Mesodermal cell (in vitro differentiated cells): Measurements from ENCODE around the gene IQCK.
"Not testable (repeated sequence)": the region's sequence is repeated elsewhere in the genome, so short reads cannot be mapped to it uniquely, and the experiment has no call there.

Experiments used
- H3K27ac ChIP-seq: 2 replicates; pipeline ENCODE4 v1.7.0; 2013; ENCODE audit warnings: mild to moderate bottlenecking, low read depth, low read length, moderate library complexity; ENCODE audit not compliant: severe bottlenecking
- H3K36me3 ChIP-seq: 2 replicates; pipeline ENCODE4 v1.7.1; 2013; ENCODE audit warnings: mild to moderate bottlenecking, low read length, moderate library complexity; ENCODE audit not compliant: control insufficient read depth, insufficient read depth
- H3K4me1 ChIP-seq: one replicate; pipeline ENCODE4 v1.7.1; 2013; ENCODE audit warnings: mild to moderate bottlenecking, low read length; ENCODE audit not compliant: insufficient read depth, control insufficient read depth, poor library complexity, severe bottlenecking
- H3K4me3 ChIP-seq: 2 replicates; pipeline ENCODE4 v1.7.0; 2013; ENCODE audit warnings: low read length, control low read depth, mild to moderate bottlenecking; ENCODE audit not compliant: insufficient read depth, poor library complexity, severe bottlenecking; ENCODE audit errors: extremely low read depth
- H3K9me3 ChIP-seq: 2 replicates; pipeline ENCODE4 v1.7.1; 2013; ENCODE audit warnings: mild to moderate bottlenecking, low read length, moderate library complexity; ENCODE audit not compliant: control insufficient read depth
- WGBS, 2 experiments: methylation state at CpG; one replicate each; pipeline ENCODE4 v1.1.5; 2013; ENCODE audit warnings: missing lambda C conversion rate in 2 of 2; ENCODE audit not compliant: insufficient coverage in 2 of 2; 5-methylcytosine and 5-hydroxymethylcytosine counted together

Gene IQCK

GRCh38 chr16:19709381-19710136 is 8.5 kb upstream of the IQCK start:
- H3K36me3 ChIP-seq, result peaks cover 80% of the 10 kb centered on the region
- 94 to 97% methylated on average over 18 to 22 of the region's 22 CpGs for WGBS, 2 experiments

GRCh38 chr16:19710191-19710908 is 7.7 kb upstream of the IQCK start:
- Histone ChIP-seq H3K4me3 (no peak overlapping the region), H3K27ac (peak overlapping the region; percentile 73), H3K4me1 (peaks cover 17% of the 10 kb centered on the region), H3K9me3 (no peaks in the 10 kb centered on the region), H3K36me3 (peaks cover 80% of the 10 kb centered on the region)
- WGBS, 2 experiments, result 80 to 86% methylated on average over 19 to 20 of the region's 23 CpGs

More at GRCh38 chr16:19709381-19710136, 8.5 kb upstream of the IQCK start:
- H3K4me1 ChIP-seq, result peaks cover 25% of the 10 kb centered on the region
- H3K27ac ChIP-seq, result peak overlapping the region; percentile 73
- H3K9me3 ChIP-seq, result no peaks in the 10 kb centered on the region
- no peak overlapping the region for H3K4me3 ChIP-seq

DNA sequence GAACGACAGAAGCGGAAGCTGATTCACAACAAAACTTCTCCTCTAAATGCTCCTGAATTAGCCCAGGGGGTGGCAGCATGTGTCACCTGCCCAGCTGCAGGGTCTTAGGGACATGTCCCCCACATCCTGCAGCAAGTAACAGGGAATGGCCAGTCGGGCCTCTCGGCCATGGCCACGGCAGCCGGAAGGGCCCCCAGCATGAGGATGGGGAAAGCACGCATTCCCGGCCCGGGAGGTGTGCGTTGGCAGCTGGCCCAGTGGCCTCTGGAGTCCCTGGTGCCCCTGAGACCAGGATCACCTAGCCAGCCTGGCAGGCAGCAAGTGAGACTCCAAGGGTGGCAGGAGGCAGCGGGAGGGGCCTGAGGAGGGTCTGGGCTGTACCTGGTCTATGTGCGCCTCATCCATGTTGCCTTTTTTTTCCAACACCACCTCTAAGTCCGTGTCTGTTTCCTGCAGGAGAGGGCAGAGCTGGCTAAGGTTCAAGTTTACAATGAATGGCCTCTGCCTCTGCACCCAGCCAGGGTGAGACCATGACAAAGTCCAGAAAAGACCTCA is 7.0 kb upstream of the IQCK start:
- H3K4me1 ChIP-seq, result peaks cover 16% of the 10 kb centered on the region
- H3K9me3 ChIP-seq, result no peaks in the 10 kb centered on the region
- WGBS, 2 experiments, result 77 to 79% methylated on average over 11 of the region's 13 CpGs
- H3K4me3 ChIP-seq, result no peak overlapping the region
- no peak overlapping the region for H3K27ac ChIP-seq
- H3K36me3 ChIP-seq, result peaks cover 76% of the 10 kb centered on the region

GRCh38 chr16:19711643-19712042 is 6.4 kb upstream of the IQCK start:
- H3K4me3 ChIP-seq, result no peak overlapping the region
- peaks cover 16% of the 10 kb centered on the region for H3K4me1 ChIP-seq
- WGBS, 2 experiments, result 92 to 97% methylated on average over 10 to 12 of the region's 12 CpGs
- no peak overlapping the region for H3K27ac ChIP-seq
- peaks cover 70% of the 10 kb centered on the region for H3K36me3 ChIP-seq
- H3K9me3 ChIP-seq, result no peaks in the 10 kb centered on the region

GRCh38 chr16:19712418-19713058 is 5.5 kb upstream of the IQCK start:
- Histone ChIP-seq H3K27ac (no peak overlapping the region), H3K4me3 (no peak overlapping the region), H3K36me3 (peaks cover 63% of the 10 kb centered on the region), H3K4me1 (peaks cover 16% of the 10 kb centered on the region), H3K9me3 (no peaks in the 10 kb centered on the region)
- 94 to 96% methylated on average over 7 to 9 of the region's 11 CpGs for WGBS, 2 experiments

DNA sequence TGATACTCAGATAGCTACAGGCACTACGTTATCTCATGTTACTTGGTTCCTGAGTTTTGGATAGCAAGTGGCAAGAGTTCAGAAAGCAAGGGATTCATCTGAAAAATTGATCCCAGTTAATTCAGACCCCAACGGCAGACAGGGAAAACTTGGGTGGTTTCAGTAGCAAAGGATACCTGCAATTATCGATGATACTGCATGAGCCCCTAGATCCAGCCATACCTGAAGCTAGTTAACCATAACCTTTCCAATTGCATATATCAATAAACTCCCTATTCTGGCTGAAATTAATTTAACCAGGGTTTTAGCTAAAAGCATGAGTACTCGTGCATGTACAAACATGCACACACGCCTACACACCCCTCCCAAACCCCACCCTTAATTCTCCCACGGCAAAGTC is 4.4 kb upstream of the IQCK start:
- Histone ChIP-seq H3K9me3 (no peaks in the 10 kb centered on the region), H3K36me3 (peaks cover 55% of the 10 kb centered on the region), H3K4me1 (peaks cover 7% of the 10 kb centered on the region), H3K4me3 (no peak overlapping the region), H3K27ac (no peak overlapping the region)
- WGBS, 2 experiments, result 90 to 96% methylated on average over 6 of the region's 6 CpGs

DNA sequence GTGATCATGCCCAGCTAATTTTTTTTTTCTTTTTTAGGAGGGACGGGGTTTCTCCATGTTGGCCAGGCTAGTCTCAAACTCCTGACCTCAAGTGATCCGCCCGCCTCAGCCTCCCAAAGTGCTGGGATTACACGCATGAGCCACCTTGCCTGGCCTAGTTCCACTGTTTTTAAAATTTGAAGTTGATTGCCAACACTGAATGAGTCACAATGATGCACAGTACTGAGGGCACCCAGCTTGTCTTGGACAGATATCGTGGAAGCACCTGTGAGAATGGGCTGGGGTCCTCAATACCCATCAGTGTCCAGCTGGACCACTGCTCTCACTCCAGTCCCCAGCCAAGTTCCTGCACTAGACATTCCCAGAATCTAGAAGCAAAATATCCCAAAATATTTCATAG is 2.5 kb upstream of the IQCK start:
- no peaks in the 10 kb centered on the region for H3K9me3 ChIP-seq
- no peak overlapping the region for H3K4me3 ChIP-seq
- H3K27ac ChIP-seq, result no peak overlapping the region
- 87 to 100% methylated on average over 4 to 5 of the region's 5 CpGs for WGBS, 2 experiments
- peaks cover 44% of the 10 kb centered on the region for H3K36me3 ChIP-seq
- no peaks in the 10 kb centered on the region for H3K4me1 ChIP-seq

GRCh38 chr16:19716183-19716582 is 1.9 kb upstream of the IQCK start:
- Histone ChIP-seq H3K27ac (no peak overlapping the region), H3K4me3 (no peak overlapping the region), H3K9me3 (no peaks in the 10 kb centered on the region), H3K4me1 (no peaks in the 10 kb centered on the region), H3K36me3 (peaks cover 44% of the 10 kb centered on the region)
- 88 to 90% methylated on average over 1 of the region's 1 CpG for WGBS, 2 experiments

GRCh38 chr16:19716728-19717127 is 1.3 kb upstream of the IQCK start:
- Histone ChIP-seq H3K36me3 (peaks cover 38% of the 10 kb centered on the region), H3K4me3 (peak overlapping the region; percentile 88)
- WGBS, 2 experiments, result 37 to 40% methylated on average over 2 to 5 of the region's 11 CpGs
- H3K9me3 ChIP-seq, H3K4me1 ChIP-seq, H3K27ac ChIP-seq: not testable (repeated sequence)

DNA sequence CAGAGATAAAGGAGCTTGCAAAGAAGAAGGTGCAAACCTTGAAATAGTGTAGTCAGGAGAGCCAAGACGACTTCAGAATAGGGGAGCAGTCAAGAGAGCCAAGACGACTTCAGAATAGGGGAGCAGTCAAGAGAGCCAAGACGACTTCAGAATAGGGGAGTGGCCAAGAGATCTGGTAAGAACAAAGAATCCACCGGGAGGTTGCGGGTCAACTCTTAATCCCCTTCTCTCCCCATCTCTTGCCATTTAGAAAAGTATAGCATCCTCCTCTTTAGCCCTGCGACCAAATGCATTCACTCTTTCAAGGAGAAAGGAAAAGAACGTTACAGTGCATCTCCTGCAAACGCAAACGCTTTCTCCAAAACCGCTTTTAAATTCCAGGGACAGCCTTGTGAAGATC is 757 bp upstream of the IQCK start:
- Histone ChIP-seq H3K27ac (peak overlapping the region; percentile 84), H3K4me1 (no peaks in the 10 kb centered on the region), H3K9me3 (no peaks in the 10 kb centered on the region), H3K4me3 (peak overlapping the region; percentile 88), H3K36me3 (peaks cover 33% of the 10 kb centered on the region)
- 0% methylated on average over 7 to 9 of the region's 10 CpGs for WGBS, 2 experiments
